ENCODE measurements around the gene UBE2G1. TPM values are rescaled to one million over a fixed set of nuclear protein-coding genes. Genes with fewer than 3 reads are reported as not detected.

UBE2G1 gene
- total RNA-seq, 1 experiment from 2014 or later = 80.6 TPM

DNA sequence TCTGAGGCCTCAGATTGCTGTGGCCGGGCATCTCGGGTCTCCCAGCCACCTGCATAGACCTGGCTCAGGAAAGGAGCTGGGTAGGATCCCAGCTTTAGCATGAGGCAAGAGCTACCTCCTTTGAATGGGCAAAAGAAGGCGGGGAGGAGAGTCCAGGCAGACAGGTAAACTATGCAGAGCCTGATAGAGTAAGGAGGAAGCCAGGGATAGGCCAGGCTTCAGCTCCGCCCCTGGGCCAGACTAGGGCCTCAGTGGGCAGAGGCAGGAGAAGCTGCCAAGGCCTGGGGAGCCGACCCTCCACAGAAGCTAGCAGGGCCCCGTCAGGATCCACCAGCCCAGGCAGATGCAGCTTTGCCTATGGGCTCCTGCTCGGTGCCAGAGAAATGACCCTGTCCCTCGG, 22.6 kb upstream of the UBE2G1 start:
- H3K9ac ChIP-seq (ENCODE audit: low read length) = no peak overlapping the region
- no peaks in the 10 kb centered on the region for H3K36me3 ChIP-seq (ENCODE audit: control insufficient read depth in 1 of 2, insufficient read depth in 2 of 2, low read length in 2 of 2)
- H3K79me2 ChIP-seq (ENCODE audit: insufficient read depth, low read length) = no peaks in the 10 kb centered on the region
- DNase-seq (ENCODE audit: low read depth, low spot score) (no peak), ATAC-seq (peak; percentile 78)
- no TSS peak for BruUV-seq (replicated peaks)
- no peak overlapping the region for H3K4me3 ChIP-seq (replicated peaks in 1 of 2; ENCODE audit: low read depth in 1 of 2, low read length in 2 of 2)
- H2AFZ ChIP-seq (ENCODE audit: low read depth, low read length, poor library complexity, severe bottlenecking) = no peak overlapping the region
- no peaks in the 10 kb centered on the region for H4K20me1 ChIP-seq (ENCODE audit: insufficient read depth)
- CTCF ChIA-PET = interaction anchor here (1.2 kb wide), 1 partner anchor 173 kb away, joined by 5 read pairs; no protein-coding TSS in a partner anchor
- intact Hi-C loops (cut with micrococcal nuclease) = no loop called here
- no peak overlapping the region for H3K4me2 ChIP-seq (ENCODE audit: low read length)
- POLR2A ChIA-PET = interaction anchor here (0.8 kb wide), 1 partner anchor 43 kb away, joined by 4 read pairs; no protein-coding TSS in a partner anchor
- H3K9me2 ChIP-seq (ENCODE audit: insufficient read depth) = no peaks in the 10 kb centered on the region
- TF ChIP-seq JUND (IDR thresholded peaks at IDR 0.05) (no peak), SRF (IDR thresholded peaks at IDR 0.05; ENCODE audit: low read depth) (no peak), RAD21 (IDR thresholded peaks at IDR 0.05; ENCODE audit: low read depth) (no peak), SIN3A (IDR thresholded peaks at IDR 0.05; ENCODE audit: low read depth) (no peak), ZFX (IDR thresholded peaks at IDR 0.05) (no peak), POLR2AphosphoS5 (IDR thresholded peaks at IDR 0.05; ENCODE audit: low read depth, low read length) (no peak), EZH2 (IDR thresholded peaks at IDR 0.05) (no peak), CTCF (IDR thresholded peaks at IDR 0.05 in 2 of 3, conservative IDR thresholded peaks at IDR 0.05 in 1 of 3; ENCODE audit: borderline replicate concordance in 1 of 3, insufficient read depth in 1 of 3, low read depth in 2 of 3, low read length in 2 of 3) (no peak), EGR1 (IDR thresholded peaks at IDR 0.05; ENCODE audit: low read depth) (no peak)
- RAD21 ChIA-PET (ENCODE audit: low non-redundant PET in 1 of 2, low total read pairs in 2 of 2, uncharacterized antibody in 2 of 2, unreplicated experiment in 2 of 2) = no interaction called here
- H3K4me1 ChIP-seq (ENCODE audit: control insufficient read depth in 1 of 2, insufficient read depth in 2 of 2, low read length in 2 of 2) = peaks cover 10 to 24% of the 10 kb centered on the region in 2 experiments
- no peaks in the 10 kb centered on the region for H3K9me3 ChIP-seq (ENCODE audit: control insufficient read depth in 1 of 2, insufficient read depth in 1 of 2, low read depth in 1 of 2, low read length in 2 of 2)
- H3K27ac ChIP-seq (ENCODE audit: low read depth, low read length) = no peak overlapping the region
- H3K27me3 ChIP-seq (ENCODE audit: insufficient read depth, low read length) = no peaks in the 10 kb centered on the region

DNA sequence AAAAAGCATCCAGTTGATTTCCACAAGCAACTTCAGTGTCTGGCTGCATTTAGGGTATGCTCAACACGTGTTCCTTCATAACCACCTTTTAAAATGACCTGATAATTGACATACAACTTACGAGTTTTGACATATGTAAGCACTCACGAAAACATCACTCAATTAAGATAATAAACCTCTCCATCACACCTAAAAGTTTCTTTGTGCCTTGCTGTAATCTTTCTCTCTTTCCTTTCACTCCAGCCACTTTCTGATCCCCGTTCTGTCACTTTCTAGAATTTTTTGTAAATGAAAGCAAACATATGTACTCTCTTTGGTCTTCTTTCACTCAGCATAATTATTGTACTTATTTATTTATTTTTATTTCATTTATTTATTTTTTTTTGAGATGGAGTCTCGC, 20.7 kb upstream of the UBE2G1 start:
- peaks cover 5 to 16% of the 10 kb centered on the region in 2 experiments for H3K4me1 ChIP-seq (ENCODE audit: control insufficient read depth in 1 of 2, insufficient read depth in 2 of 2, low read length in 2 of 2)
- TF ChIP-seq JUND (IDR thresholded peaks at IDR 0.05) = no peak
- intact Hi-C loops (cut with micrococcal nuclease) = no loop called here
- ChIA-PET CTCF (no interaction called here), POLR2A (no interaction called here), RAD21 (ENCODE audit: low non-redundant PET in 1 of 2, low total read pairs in 2 of 2, uncharacterized antibody in 2 of 2, unreplicated experiment in 2 of 2) (no interaction called here)
- no peaks in the 10 kb centered on the region for H3K27me3 ChIP-seq (ENCODE audit: insufficient read depth, low read length)
- H3K4me2 ChIP-seq (ENCODE audit: low read length) = no peak overlapping the region
- no peaks in the 10 kb centered on the region for H4K20me1 ChIP-seq (ENCODE audit: insufficient read depth)
- H3K9me3 ChIP-seq (ENCODE audit: control insufficient read depth in 1 of 2, insufficient read depth in 1 of 2, low read depth in 1 of 2, low read length in 2 of 2) = no peaks in the 10 kb centered on the region
- no peak for DNase-seq (ENCODE audit: low read depth, low spot score)
- no peaks in the 10 kb centered on the region for H3K79me2 ChIP-seq (ENCODE audit: insufficient read depth, low read length)
- no peak overlapping the region for H3K27ac ChIP-seq (ENCODE audit: low read depth, low read length)
- no TSS peak for BruUV-seq (replicated peaks)
- H3K4me3 ChIP-seq (replicated peaks in 1 of 2; ENCODE audit: low read depth in 1 of 2, low read length in 2 of 2) = no peak overlapping the region
- H3K9me2 ChIP-seq (ENCODE audit: insufficient read depth) = no peaks in the 10 kb centered on the region
- no peak overlapping the region for H3K9ac ChIP-seq (ENCODE audit: low read length)
- no peaks in the 10 kb centered on the region for H3K36me3 ChIP-seq (ENCODE audit: control insufficient read depth in 1 of 2, insufficient read depth in 2 of 2, low read length in 2 of 2)
- no peak overlapping the region for H2AFZ ChIP-seq (ENCODE audit: low read depth, low read length, poor library complexity, severe bottlenecking)
- ATAC-seq = no peak

Measured in HCT116 (cell line).